Endothelial cell of umbilical vein (primary cell): Measurements from ENCODE around the gene IGFL4. TPM values are rescaled to one million over a fixed set of nuclear protein-coding genes. Genes with fewer than 3 reads are reported as not detected.
A peak's percentile ranks its signal among the peaks of the same experiment; 100 is the strongest.

Experiments
- BruUV-seq: library from RNA; stranded (reverse); fragments of 400-500 nt; replicated peaks from 2 replicates; lab custom pipeline; 2021; lab: Mats Ljungman, UMichigan
- CTCF ChIA-PET: fragments of 300-600, 350-600 bp; sonication (Branson Sonifier 250); formaldehyde crosslinking; loops from one replicate; lab custom pipeline; 2021; ENCODE audit warnings: antibody characterized with exemption, inconsistent platforms; lab: Charles Lee
- POLR2A ChIA-PET: fragments of 300-600, 350-600 bp; sonication (Branson Sonifier 250); formaldehyde crosslinking; loops from one replicate; lab custom pipeline; 2021; ENCODE audit warnings: antibody characterized with exemption, inconsistent platforms; lab: Charles Lee
- DNase-seq: peaks from one replicate; pipeline ENCODE4 v3.0.0-alpha.2; 2011; ENCODE audit warnings: low read depth, low spot score
- FAIRE-seq: peaks from 2 replicates; lab custom pipeline; 2011; peaks lifted over from hg19 to GRCh38; lab: Jason Lieb, UNC
- H2AFZ ChIP-seq: 2 replicates; pipeline ENCODE4 v1.6.0; 2012; ENCODE audit warnings: low read depth, low read length, control low read depth, inconsistent platforms
- H3K27ac ChIP-seq: 2 replicates; pipeline ENCODE4 v1.5.1; 2011; ENCODE audit warnings: low read depth, mild to moderate bottlenecking, control low read depth, low read length, moderate library complexity; ENCODE audit not compliant: insufficient read depth
- H3K27me3 ChIP-seq, 2 experiments: 2 replicates each; pipeline versions ENCODE4 v1.6.0 to v1.6.1; 2011; ENCODE audit warnings: low read length in 2 of 2, mixed read lengths in 1 of 2; ENCODE audit not compliant: control insufficient read depth in 2 of 2, insufficient read depth in 2 of 2
- H3K36me3 ChIP-seq, 2 experiments: 2 replicates in 1 of 2; 3 replicates in 1 of 2; pipeline ENCODE4 v1.5.1; 2011; ENCODE audit warnings: low read length in 2 of 2, mild to moderate bottlenecking in 1 of 2, moderate library complexity in 1 of 2; ENCODE audit not compliant: control insufficient read depth in 2 of 2, insufficient read depth in 2 of 2; ENCODE audit errors: extremely low read depth in 1 of 2
- H3K4me1 ChIP-seq: 3 replicates; pipeline ENCODE4 v1.5.1; 2011; ENCODE audit warnings: mild to moderate bottlenecking, low read length; ENCODE audit not compliant: control insufficient read depth, insufficient read depth; ENCODE audit errors: extremely low read depth
- H3K4me2 ChIP-seq: 2 replicates; pipeline ENCODE4 v1.6.1; 2011; ENCODE audit warnings: low read length, control low read depth, mixed read lengths; ENCODE audit not compliant: insufficient read depth
- H3K4me3 ChIP-seq, 3 experiments: fragments of 200-600 bp in 1 of 3; sonication (generic), shearing (Covaris generic) in 1 of 3; replicated peaks in 1 of 3; 2 replicates each; pipeline ENCODE4 v1.5.1; 2011 to 2016; ENCODE audit warnings: control low read depth in 3 of 3, low read length in 3 of 3, mild to moderate bottlenecking in 2 of 3, inconsistent platforms in 1 of 3, low read depth in 1 of 3, moderate library complexity in 1 of 3; ENCODE audit not compliant: insufficient read depth in 1 of 3
- H3K79me2 ChIP-seq: 2 replicates; pipeline ENCODE4 v1.6.0; 2012; ENCODE audit warnings: low read length, inconsistent platforms; ENCODE audit not compliant: control insufficient read depth, insufficient read depth
- H3K9ac ChIP-seq: replicated peaks from 2 replicates; pipeline ENCODE3; 2011; ENCODE audit warnings: low read length, control low read depth; ENCODE audit not compliant: insufficient read depth; ENCODE audit errors: extremely low read depth
- H3K9me1 ChIP-seq: replicated peaks from 3 replicates; pipeline ENCODE4 v1.6.0; 2011; ENCODE audit warnings: mild to moderate bottlenecking, low read length; ENCODE audit not compliant: control insufficient read depth, insufficient read depth; ENCODE audit errors: extremely low read depth
- H3K9me3 ChIP-seq: replicated peaks from 2 replicates; pipeline ENCODE4 v1.5.1; 2012; ENCODE audit warnings: low read length, inconsistent platforms; ENCODE audit not compliant: control insufficient read depth, insufficient read depth
- H4K20me1 ChIP-seq: replicated peaks from 2 replicates; pipeline ENCODE3; 2011; ENCODE audit warnings: mild to moderate bottlenecking, low read length; ENCODE audit not compliant: control insufficient read depth, insufficient read depth; ENCODE audit errors: extremely low read depth
- CTCF ChIP-seq, 2 donors: IDR thresholded peaks; 1 replicate in 1 of 2; 2 replicates in 1 of 2; pipeline ENCODE4 v1.5.1; 2011; ENCODE audit warnings: low read length in 2 of 2, mild to moderate bottlenecking in 2 of 2, moderate library complexity in 2 of 2, control low read depth in 1 of 2, inconsistent platforms in 1 of 2, low read depth in 1 of 2; ENCODE audit not compliant: insufficient read depth in 1 of 2; ENCODE audit errors: extremely low read depth in 1 of 2
- EZH2 ChIP-seq: IDR thresholded peaks from 2 replicates; pipeline ENCODE4 v1.6.1; 2012; ENCODE audit warnings: borderline replicate concordance, low read depth, mild to moderate bottlenecking, moderate library complexity, low read length, inconsistent platforms; ENCODE audit not compliant: severe bottlenecking
- JUN ChIP-seq: IDR thresholded peaks from 2 replicates; pipeline ENCODE4 v1.6.1; 2011; ENCODE audit warnings: borderline replicate concordance, low read depth; ENCODE audit not compliant: insufficient read length, insufficient read depth
- MAX ChIP-seq: IDR thresholded peaks from 2 replicates; pipeline ENCODE4 v1.6.1; 2011; ENCODE audit not compliant: insufficient read depth, insufficient read length
- MYC ChIP-seq: IDR thresholded peaks from one replicate; pipeline ENCODE4 v1.6.1; 2011; ENCODE audit warnings: mild to moderate bottlenecking, low read depth, low read length
- dilution Hi-C: fragments of 300-500 bp; cut with MboI; formaldehyde crosslinking; loops from one replicate; pipeline ENCODE4 v1.15.0; 2019; ENCODE audit warnings: low sequenced_read_pairs; ENCODE audit not compliant: extremely low pct_ligation_motif_present
- intact Hi-C: fragments of 100-400 bp; cut with micrococcal nuclease; formaldehyde crosslinking; loops from one replicate; pipeline ENCODE4 v1.10.0; 2022
- polyA plus RNA-seq, 4 experiments: library from polyadenylated mRNA; depleted of rRNA in 3 of 4; stranded (reverse) in 3 of 4; unstranded in 1 of 4; fragments of >200 nt; gene quantifications; 2 replicates each; pipeline versions ENCODE4 v1.2.1 to v1.2.3, GENCODE V29; 2011 to 2012; ENCODE audit warnings: missing spikeins in 1 of 4
- total RNA-seq: library from RNA; stranded (reverse); gene quantifications from 2 replicates; pipeline ENCODE4 v1.2.3, GENCODE V29; 2021

The IGFL4 gene
- total and polyA plus RNA-seq, 2 donors (not counting 3 experiments of a cell fraction or from before 2014, with no cell fraction given), result not detected

- H3K4me2 ChIP-seq, result no peak overlapping the region
- no peak for FAIRE-seq
- TF ChIP-seq MAX (no peak), JUN (no peak), MYC (no peak), EZH2 (peak; percentile 39)
- no peak overlapping the region for H3K27ac ChIP-seq
- no peaks in the 10 kb centered on the region for H3K36me3 ChIP-seq
- POLR2A ChIA-PET, result no interaction called here
- H3K4me3 ChIP-seq, result no peak overlapping the region
- CTCF ChIA-PET, result interaction anchor here (0.7 to 2.7 kb wide), 6 partner anchors 11 to 427 kb away, joined by 3 to 9 read pairs (median 4); no protein-coding TSS in a partner anchor
- H3K27me3 ChIP-seq, result peaks cover 22 to 55% of the 10 kb centered on the region in 2 experiments
- intact Hi-C loops (no loop called here), dilution Hi-C loops (no loop called here)
- no peaks in the 10 kb centered on the region for H3K9me3 ChIP-seq
- H3K9ac ChIP-seq, result no peak overlapping the region
- no peaks in the 10 kb centered on the region for H4K20me1 ChIP-seq
- DNase-seq, result no peak
- H3K79me2 ChIP-seq, result no peaks in the 10 kb centered on the region
- H3K9me1 ChIP-seq, result no peaks in the 10 kb centered on the region
- H2AFZ ChIP-seq, result no peak overlapping the region
- no TSS peak for BruUV-seq
- H3K4me1 ChIP-seq, result no peaks in the 10 kb centered on the region
Observed at GRCh38 chr19:46089432-46089831, 48.6 kb upstream of the IGFL4 start.

GRCh38 chr19:46088101-46088500 is 47.3 kb upstream of the IGFL4 start:
- dilution Hi-C loops, result no loop called here
- Histone ChIP-seq H3K4me2 (no peak overlapping the region), H3K4me3 (no peak overlapping the region), H3K36me3 (no peaks in the 10 kb centered on the region), H3K27ac (no peak overlapping the region), H3K27me3 (peaks cover 23 to 53% of the 10 kb centered on the region in 2 experiments), H3K4me1 (no peaks in the 10 kb centered on the region), H4K20me1 (no peaks in the 10 kb centered on the region), H3K79me2 (no peaks in the 10 kb centered on the region), H3K9ac (no peak overlapping the region), H2AFZ (no peak overlapping the region), H3K9me1 (no peaks in the 10 kb centered on the region), H3K9me3 (no peaks in the 10 kb centered on the region)
- TF ChIP-seq JUN, result no peak
- TF ChIP-seq CTCF (IDR thresholded peaks at IDR 0.05; ENCODE audit: extremely low read depth in 1 of 2, insufficient read depth in 1 of 2, low read depth in 1 of 2, low read length in 2 of 2), result no peak
- POLR2A ChIA-PET, result interaction anchor here (0.6 kb wide), 1 partner anchor 11 kb away, joined by 3 read pairs; no protein-coding TSS in a partner anchor
- BruUV-seq, result no TSS peak
- FAIRE-seq, result no peak
- intact Hi-C loops, result no loop called here
- CTCF ChIA-PET, result interaction anchor here (1.6 to 1.7 kb wide), 2 partner anchors 10 to 59 kb away, joined by 4 to 6 read pairs; no protein-coding TSS in a partner anchor
- DNase-seq, result no peak
